ENCODE measurements around the gene LARP4.
"Not testable (repeated sequence)": the region's sequence is repeated elsewhere in the genome, so short reads cannot be mapped to it uniquely, and the experiment has no call there.

Gene LARP4

GRCh38 chr12:50521781-50522180, 121.1 kb downstream of the LARP4 start:
- in situ Hi-C loops (cut with HindIII; ENCODE audit: low sequenced_read_pairs): not testable (repeated sequence)

DNA sequence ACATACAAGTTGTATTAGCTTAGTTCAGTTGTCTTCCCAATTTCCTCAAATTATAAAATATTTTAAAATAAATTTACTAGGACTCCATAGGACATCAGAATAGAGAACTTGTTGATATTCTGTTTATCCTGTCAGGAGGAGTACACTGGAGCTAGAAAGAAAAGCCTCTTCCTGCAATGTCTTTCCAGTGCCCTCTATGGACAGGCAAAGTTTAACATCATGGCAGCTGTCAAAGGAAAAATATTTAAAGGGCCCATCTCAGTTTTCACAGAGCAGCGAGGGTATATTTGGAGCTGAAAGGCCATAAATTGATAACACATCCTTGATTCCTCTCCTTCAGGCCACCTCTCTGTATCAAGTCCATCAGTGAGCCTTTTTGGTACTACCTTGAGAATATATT, 123.1 kb downstream of the LARP4 start:
- in situ Hi-C loops (cut with HindIII; ENCODE audit: low sequenced_read_pairs): no loop called here

DNA sequence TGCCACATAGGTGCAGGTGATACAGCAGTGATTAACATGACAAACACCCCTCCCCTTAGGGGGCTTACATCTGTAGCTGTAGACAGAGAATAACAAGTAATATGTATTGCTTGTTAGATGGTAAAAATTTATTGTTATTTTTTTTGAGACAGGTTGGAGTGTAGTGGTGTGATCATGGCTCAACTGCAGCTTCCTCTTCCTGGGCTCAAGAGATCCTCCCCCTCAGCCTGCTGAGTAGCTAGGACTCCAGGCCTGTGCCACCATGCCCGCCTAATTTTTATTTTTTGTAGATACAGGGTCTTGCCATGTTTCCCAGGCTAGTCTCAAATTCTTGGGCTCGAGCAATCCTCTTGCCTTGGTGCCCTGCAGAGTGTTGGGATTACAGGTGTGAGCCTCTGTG, 123.9 kb downstream of the LARP4 start:
- in situ Hi-C loops (cut with HindIII; ENCODE audit: low sequenced_read_pairs): no loop called here

DNA sequence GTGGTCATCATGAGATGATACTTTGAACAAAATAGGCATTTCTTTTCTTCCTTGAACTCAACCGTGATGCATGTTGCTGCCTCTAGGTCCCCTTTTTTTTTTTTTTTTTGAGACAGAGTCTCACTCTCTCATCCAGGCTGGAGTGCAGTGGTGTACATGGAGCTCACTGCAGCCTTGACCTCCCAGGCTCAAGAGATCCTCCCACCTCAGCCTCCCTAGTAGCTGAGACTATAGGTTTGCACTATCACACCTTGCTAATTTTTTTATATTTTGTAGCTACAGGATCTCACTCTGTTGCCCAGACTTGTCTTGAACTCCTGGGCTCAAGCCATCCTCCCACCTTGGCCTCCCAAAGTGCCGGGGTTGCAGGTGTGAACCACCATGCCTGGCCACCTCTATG, 124.7 kb downstream of the LARP4 start:
- in situ Hi-C loops (cut with HindIII; ENCODE audit: low sequenced_read_pairs): no loop called here

DNA sequence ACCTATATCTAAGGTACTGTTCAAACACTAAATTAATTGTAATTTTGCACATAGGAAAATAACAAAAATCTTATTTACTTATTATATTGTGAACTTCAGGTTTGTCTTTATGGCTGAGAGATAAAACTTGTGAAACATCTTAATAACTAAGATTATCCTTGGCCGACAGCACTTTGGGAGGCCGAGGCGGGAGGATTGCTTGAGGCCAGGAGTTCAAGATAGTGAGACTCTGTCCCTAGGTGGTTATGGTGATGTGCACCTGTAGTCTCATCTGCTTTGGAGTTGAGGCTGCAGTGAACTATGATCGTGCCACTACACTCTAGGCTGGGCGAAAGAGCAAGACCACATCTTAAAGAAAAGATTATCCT, 126.7 kb downstream of the LARP4 start:
- in situ Hi-C loops (cut with HindIII; ENCODE audit: low sequenced_read_pairs): no loop called here

- in situ Hi-C loops (cut with HindIII; ENCODE audit: low sequenced_read_pairs): no loop called here
Observed at GRCh38 chr12:50528800-50529199, 128.1 kb downstream of the LARP4 start.

DNA sequence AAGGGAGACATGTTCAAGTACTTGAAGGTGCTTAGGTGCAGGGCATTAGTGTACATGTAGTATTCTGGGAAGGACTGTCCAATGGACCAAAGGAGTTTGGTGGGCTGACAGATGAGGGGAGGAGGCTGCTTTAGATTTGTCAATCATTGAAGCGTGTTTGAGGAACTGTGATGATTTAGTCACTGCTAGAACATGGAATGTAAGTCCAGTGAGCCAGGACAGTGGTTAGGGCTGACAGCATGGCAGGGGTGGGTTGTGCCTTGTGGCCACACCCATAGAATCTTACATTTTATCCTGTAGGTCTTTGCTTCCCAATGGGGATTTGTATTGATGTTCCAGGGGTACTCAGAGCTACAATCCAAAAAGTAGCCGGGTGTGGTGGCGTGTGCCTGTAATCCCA, 128.7 kb downstream of the LARP4 start:
- in situ Hi-C loops (cut with HindIII; ENCODE audit: low sequenced_read_pairs): no loop called here

Data from DLD1 (cell line).